Measurements from ENCODE around the gene CAV3.

Gene CAV3

GRCh38 chr3:8767256-8767666 lies 33.7 kb downstream of the CAV3 start:
- Mint-ChIP-seq H3K9me3 (no peaks in the 10 kb centered on the region), H3K27me3 (ENCODE audit: low read depth, poor library complexity) (peaks cover 73% of the 10 kb centered on the region), H3K4me1 (peaks cover 16% of the 10 kb centered on the region), H3K4me3 (no peak overlapping the region), H3K27ac (no peak overlapping the region), H3K36me3 (ENCODE audit: low read depth) (no peaks in the 10 kb centered on the region)
- no peak for TF ChIP-seq CTCF (IDR thresholded peaks at IDR 0.05)
- no peak for DNase-seq

- Mint-ChIP-seq H3K27ac (no peak overlapping the region), H3K27me3 (ENCODE audit: low read depth, poor library complexity) (peaks cover 68% of the 10 kb centered on the region), H3K4me3 (peak overlapping the region; percentile 77), H3K4me1 (peaks cover 16% of the 10 kb centered on the region), H3K9me3 (no peaks in the 10 kb centered on the region), H3K36me3 (ENCODE audit: low read depth) (no peaks in the 10 kb centered on the region)
- peak; percentile 71 for DNase-seq
- no peak for TF ChIP-seq CTCF (IDR thresholded peaks at IDR 0.05)
Observed at GRCh38 chr3:8767667-8768363, 34.2 kb downstream of the CAV3 start.

GRCh38 chr3:8768364-8769087 lies 34.9 kb downstream of the CAV3 start:
- TF ChIP-seq CTCF (IDR thresholded peaks at IDR 0.05): no peak
- H3K9me3 Mint-ChIP-seq: no peaks in the 10 kb centered on the region
- no peaks in the 10 kb centered on the region for H3K36me3 Mint-ChIP-seq (ENCODE audit: low read depth)
- no peak for DNase-seq
- H3K4me3 Mint-ChIP-seq: peak overlapping the region; percentile 77
- no peak overlapping the region for H3K27ac Mint-ChIP-seq
- peaks cover 63% of the 10 kb centered on the region for H3K27me3 Mint-ChIP-seq (ENCODE audit: low read depth, poor library complexity)
- peaks cover 16% of the 10 kb centered on the region for H3K4me1 Mint-ChIP-seq

GRCh38 chr3:8769088-8769822 lies 35.7 kb downstream of the CAV3 start, which contains the start of gene OXTR:
Gene OXTR, minus strand, starts transcription at chr3:8769613. Its CDS starts 1,426 bp downstream, at chr3:8768187.
- peak; percentile 100 for TF ChIP-seq CTCF (IDR thresholded peaks at IDR 0.05)
- Mint-ChIP-seq H3K9me3 (no peaks in the 10 kb centered on the region), H3K27ac (no peak within 1 kb of the TSS), H3K4me1 (peaks cover 16% of the 10 kb centered on the region), H3K4me3 (peak within 1 kb of the TSS; percentile 77), H3K36me3 (ENCODE audit: low read depth) (no peaks in the 10 kb centered on the region), H3K27me3 (ENCODE audit: low read depth, poor library complexity) (peaks cover 66% of the 10 kb centered on the region)
- peak; percentile 91 for DNase-seq

GRCh38 chr3:8773941-8774542 lies 40.4 kb downstream of the CAV3 start:
- Mint-ChIP-seq H3K4me3 (no peak overlapping the region), H3K27ac (no peak overlapping the region), H3K4me1 (peaks cover 8% of the 10 kb centered on the region), H3K36me3 (ENCODE audit: low read depth) (no peaks in the 10 kb centered on the region), H3K9me3 (no peaks in the 10 kb centered on the region), H3K27me3 (ENCODE audit: low read depth, poor library complexity) (peaks cover 42% of the 10 kb centered on the region)
- DNase-seq: no peak
- no peak for TF ChIP-seq CTCF (IDR thresholded peaks at IDR 0.05)
